Upper lobe of right lung (tissue), 1 donor: Measurements from ENCODE around the gene FARP2. TPM values are rescaled to one million over a fixed set of nuclear protein-coding genes. Genes with fewer than 3 reads are reported as not detected.
A peak's percentile ranks its signal among the peaks of the same experiment; 100 is the strongest.

Source experiments
- ATAC-seq: fragments of 200-7000 bp; cut with Tn5 transposase; one replicate; pipeline ENCODE4 v1.9.1; 2020; ENCODE audit warnings: mild to moderate bottlenecking, moderate library complexity
- DNase-seq: peaks from one replicate; pipeline ENCODE4 v3.0.0-alpha.2; 2020
- H3K27ac ChIP-seq: fragments of 200-600 bp; one replicate; pipeline ENCODE4 v1.8.0; 2022
- H3K27me3 ChIP-seq: fragments of 200-600 bp; one replicate; pipeline ENCODE4 v1.8.0; 2022; ENCODE audit warnings: mild to moderate bottlenecking
- H3K36me3 ChIP-seq: fragments of 200-600 bp; one replicate; pipeline ENCODE4 v1.8.0; 2022
- H3K4me1 ChIP-seq: fragments of 200-600 bp; one replicate; pipeline ENCODE4 v1.8.0; 2022
- H3K4me3 ChIP-seq: fragments of 200-600 bp; one replicate; pipeline ENCODE4 v1.8.0; 2022; ENCODE audit warnings: mild to moderate bottlenecking
- H3K9me3 ChIP-seq: fragments of 200-600 bp; one replicate; pipeline ENCODE4 v1.8.0; 2022
- CTCF ChIP-seq: fragments of 200-600 bp; IDR thresholded peaks from one replicate; pipeline ENCODE4 v1.8.0; 2022; ENCODE audit warnings: antibody characterized with exemption
- intact Hi-C: fragments of 100-400 bp; cut with DNase I; formaldehyde crosslinking; loops from one replicate; pipeline ENCODE4 v1.11.0; 2022
- total RNA-seq: library from RNA; stranded (reverse); fragmentation: NEBNext Ultra II Directional; extraction: Animal tissue kit (Norgen Biotek cat#: 25700); gene quantifications from one replicate; pipeline ENCODE4 v1.2.1, GENCODE V29; 2021
- donor health status: DM: no; HTN: yes; CAD: no; lungs with severe emphysema.

Gene FARP2
- total RNA-seq, 1 donor from 2014 or later = 48.6 TPM

GRCh38 chr2:241532733-241533601 lies 176.9 kb downstream of the FARP2 start:
- H3K36me3 ChIP-seq = no peaks in the 10 kb centered on the region
- no peaks in the 10 kb centered on the region for H3K9me3 ChIP-seq
- no peak overlapping the region for H3K27ac ChIP-seq
- H3K4me3 ChIP-seq = no peak overlapping the region
- peak; percentile 8 for ATAC-seq
- H3K27me3 ChIP-seq = no peaks in the 10 kb centered on the region
- intact Hi-C loops = no loop called here
- no peak for DNase-seq
- no peak for TF ChIP-seq CTCF
- H3K4me1 ChIP-seq = no peaks in the 10 kb centered on the region

- intact Hi-C loops = no loop called here
- no peak for TF ChIP-seq CTCF
- Histone ChIP-seq H3K9me3 (no peaks in the 10 kb centered on the region), H3K4me3 (no peak overlapping the region), H3K4me1 (no peaks in the 10 kb centered on the region), H3K27me3 (no peaks in the 10 kb centered on the region), H3K27ac (no peak overlapping the region), H3K36me3 (no peaks in the 10 kb centered on the region)
- ATAC-seq (no peak), DNase-seq (no peak)
Measured at GRCh38 chr2:241534293-241534692, 178.2 kb downstream of the FARP2 start.

GRCh38 chr2:241534701-241535375 lies 178.8 kb downstream of the FARP2 start:
- no peak overlapping the region for H3K4me3 ChIP-seq
- no peak for TF ChIP-seq CTCF
- no peaks in the 10 kb centered on the region for H3K27me3 ChIP-seq
- H3K4me1 ChIP-seq = no peaks in the 10 kb centered on the region
- no peaks in the 10 kb centered on the region for H3K36me3 ChIP-seq
- no peak overlapping the region for H3K27ac ChIP-seq
- intact Hi-C loops = no loop called here
- no peaks in the 10 kb centered on the region for H3K9me3 ChIP-seq
- DNase-seq (no peak), ATAC-seq (no peak)

GRCh38 chr2:241535871-241536655 lies 180.0 kb downstream of the FARP2 start:
- H3K4me3 ChIP-seq = no peak overlapping the region
- ATAC-seq (no peak), DNase-seq (no peak)
- H3K4me1 ChIP-seq = peaks cover 8% of the 10 kb centered on the region
- no peak for TF ChIP-seq CTCF
- no peaks in the 10 kb centered on the region for H3K36me3 ChIP-seq
- H3K27ac ChIP-seq = no peak overlapping the region
- intact Hi-C loops = no loop called here
- H3K27me3 ChIP-seq = no peaks in the 10 kb centered on the region
- H3K9me3 ChIP-seq = no peaks in the 10 kb centered on the region

- H3K36me3 ChIP-seq = no peaks in the 10 kb centered on the region
- peak; percentile 7 for ATAC-seq
- TF ChIP-seq CTCF = no peak
- DNase-seq = no peak
- peak overlapping the region; percentile 11 for H3K27ac ChIP-seq
- H3K4me3 ChIP-seq = no peak overlapping the region
- H3K27me3 ChIP-seq = no peaks in the 10 kb centered on the region
- H3K4me1 ChIP-seq = peaks cover 15% of the 10 kb centered on the region
- intact Hi-C loops = no loop called here
- H3K9me3 ChIP-seq = no peaks in the 10 kb centered on the region
Measured at GRCh38 chr2:241538838-241539615, 182.9 kb downstream of the FARP2 start.
